Tibial artery (tissue), 4 donors: ENCODE measurements around the gene ZIC1.

Source experiments
- DNase-seq, 2 donors: peaks; one replicate each; pipeline ENCODE4 v3.0.0-alpha.2; 2019
- H3K27ac ChIP-seq, 2 donors: fragments of 200-600 bp; sonication (generic) in 1 of 2; 1 replicate in 1 of 2; 2 replicates in 1 of 2; pipeline ENCODE4 v1.5.1; 2018 to 2019; ENCODE audit warnings: mild to moderate bottlenecking in 1 of 2
- H3K27me3 ChIP-seq, 2 donors: fragments of 200-600 bp; sonication (generic) in 1 of 2; one replicate each; pipeline versions ENCODE4 v1.5.1 to v1.6.0; 2016 to 2019
- H3K36me3 ChIP-seq, 3 donors: fragments of 200-600 bp; sonication (generic) in 2 of 3; one replicate each; pipeline ENCODE4 v1.5.1; 2016 to 2019; ENCODE audit warnings: mild to moderate bottlenecking in 2 of 3
- H3K4me1 ChIP-seq, 4 donors: fragments of 200-600 bp; sonication (generic) in 2 of 4; 1 replicate in 3 of 4; 2 replicates in 1 of 4; pipeline ENCODE4 v1.5.1; 2016 to 2019
- H3K4me3 ChIP-seq, 2 donors: fragments of 200-600 bp; sonication (generic) in 1 of 2; 1 replicate in 1 of 2; 2 replicates in 1 of 2; pipeline ENCODE4 v1.5.1; 2018 to 2019; ENCODE audit warnings: mild to moderate bottlenecking in 2 of 2
- H3K9me3 ChIP-seq, 3 donors: fragments of 200-600 bp; sonication (generic) in 1 of 3; one replicate each; pipeline ENCODE4 v1.5.1; 2016 to 2019
- CTCF ChIP-seq, 2 experiments: fragments of 200-600 bp in 1 of 2; fragments of 450-650 bp in 1 of 2; IDR thresholded peaks; one replicate each; pipeline ENCODE4 v1.5.1; 2017 to 2019; ENCODE audit warnings: antibody characterized with exemption in 2 of 2, mild to moderate bottlenecking in 1 of 2, moderate library complexity in 1 of 2
- intact Hi-C: fragments of 100-400 bp; cut with DNase I; formaldehyde crosslinking; loops from one replicate; pipeline ENCODE4 v1.15.0; 2023; ENCODE audit warnings: low total_unique reads

ZIC1 gene

GRCh38 chr3:147369661-147370123 is 39.5 kb upstream of the ZIC1 start:
- TF ChIP-seq CTCF (IDR thresholded peaks at IDR 0.05) = no peak
- Histone ChIP-seq H3K27ac (no peak overlapping the region), H3K4me3 (no peak overlapping the region), H3K4me1 (no peaks in the 10 kb centered on the region), H3K27me3 (peaks cover 0 to 80% of the 10 kb centered on the region in 2 donors), H3K9me3 (no peaks in the 10 kb centered on the region), H3K36me3 (no peaks in the 10 kb centered on the region)
- no peak for DNase-seq
- intact Hi-C loops = no loop called here

- intact Hi-C loops = no loop called here
- no peak for TF ChIP-seq CTCF (IDR thresholded peaks at IDR 0.05)
- Histone ChIP-seq H3K9me3 (no peaks in the 10 kb centered on the region), H3K4me3 (no peak overlapping the region), H3K27ac (no peak overlapping the region), H3K27me3 (peaks cover 0 to 86% of the 10 kb centered on the region in 2 donors), H3K4me1 (no peaks in the 10 kb centered on the region), H3K36me3 (no peaks in the 10 kb centered on the region)
- DNase-seq = no peak
These were observed 38.8 kb upstream of the ZIC1 start for GRCh38 chr3:147370349-147370748.

GRCh38 chr3:147371140-147371539 is 38.0 kb upstream of the ZIC1 start:
- no peak for TF ChIP-seq CTCF (IDR thresholded peaks at IDR 0.05)
- no peaks in the 10 kb centered on the region for H3K4me1 ChIP-seq
- H3K27ac ChIP-seq = no peak overlapping the region
- no peaks in the 10 kb centered on the region for H3K36me3 ChIP-seq
- H3K4me3 ChIP-seq = no peak overlapping the region
- H3K27me3 ChIP-seq = peaks cover 0 to 89% of the 10 kb centered on the region in 2 donors
- intact Hi-C loops = no loop called here
- no peaks in the 10 kb centered on the region for H3K9me3 ChIP-seq
- no peak for DNase-seq

GRCh38 chr3:147371771-147372340 is 37.3 kb upstream of the ZIC1 start:
- Histone ChIP-seq H3K4me1 (no peaks in the 10 kb centered on the region), H3K27me3 (peaks cover 0 to 94% of the 10 kb centered on the region in 2 donors), H3K36me3 (no peaks in the 10 kb centered on the region), H3K9me3 (no peaks in the 10 kb centered on the region), H3K27ac (no peak overlapping the region), H3K4me3 (no peak overlapping the region)
- no peak for DNase-seq
- intact Hi-C loops = no loop called here
- TF ChIP-seq CTCF (IDR thresholded peaks at IDR 0.05) = no peak

- H3K9me3 ChIP-seq = no peaks in the 10 kb centered on the region
- H3K4me3 ChIP-seq = no peak overlapping the region
- intact Hi-C loops = no loop called here
- H3K27ac ChIP-seq = no peak overlapping the region
- H3K36me3 ChIP-seq = no peaks in the 10 kb centered on the region
- peaks cover 0 to 94% of the 10 kb centered on the region in 2 donors for H3K27me3 ChIP-seq
- TF ChIP-seq CTCF (IDR thresholded peaks at IDR 0.05) = no peak
- no peak for DNase-seq
- H3K4me1 ChIP-seq = no peaks in the 10 kb centered on the region
These were observed 36.6 kb upstream of the ZIC1 start for GRCh38 chr3:147372525-147373027.
